ENCODE measurements around the gene UQCC3. TPM values are rescaled to one million over a fixed set of nuclear protein-coding genes. Genes with fewer than 3 reads are reported as not detected.
"Not testable (repeated sequence)": the region's sequence is repeated elsewhere in the genome, so short reads cannot be mapped to it uniquely, and the experiment has no call there.

UQCC3 gene
- total and polyA plus RNA-seq, 7 donors = 4.9 to 19.8 (median 9.7) TPM

DNA sequence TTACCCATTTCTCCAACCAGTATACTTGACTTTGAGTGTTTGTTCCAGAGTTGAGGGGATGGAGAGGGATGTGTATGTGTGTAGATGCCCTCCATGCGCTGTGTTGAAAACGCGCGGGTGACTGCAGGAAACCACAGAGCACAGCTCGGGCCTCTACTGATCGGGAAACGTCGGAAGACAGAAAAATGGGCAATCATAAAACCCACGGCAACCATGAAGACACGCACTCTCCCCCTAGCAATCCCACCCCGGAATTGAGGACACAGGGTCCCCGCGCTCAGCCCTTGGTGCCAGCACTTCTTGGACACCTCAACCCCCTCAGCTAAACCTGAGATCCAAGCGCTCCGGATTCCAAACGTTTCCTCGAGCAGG lies 251 bp upstream of the UQCC3 start:
- DNase-seq = no peak
- no peaks in the 10 kb centered on the region for H3K9me3 ChIP-seq
- H3K27me3 ChIP-seq = no peaks in the 10 kb centered on the region
- TF ChIP-seq CTCF (IDR thresholded peaks at IDR 0.05) = no peak
- no peak for TF ChIP-seq POLR2A (IDR thresholded peaks at IDR 0.05)
- no peak for TF ChIP-seq EP300 (IDR thresholded peaks at IDR 0.05)
- TF ChIP-seq POLR2AphosphoS5 (IDR thresholded peaks at IDR 0.05) = no peak
- H3K4me3 ChIP-seq = peak overlapping the region; percentile 57 to 87 (median 74)
- H3K36me3 ChIP-seq = peaks cover 0 to 34% (median 2%) of the 10 kb centered on the region in 4 donors
- intact Hi-C loops (cut with DNase I) = no loop called here
- WGBS, 2 donors = 0 to 1% methylated on average over 17 of the region's 17 CpGs
- H3K4me1 ChIP-seq = peaks cover 0 to 46% (median 44%) of the 10 kb centered on the region in 4 donors
- peak overlapping the region; percentile 82 to 91 (median 88) for H3K27ac ChIP-seq

GRCh38 chr11:62673196-62673525 lies 1.7 kb downstream of the UQCC3 start:
- 59 to 85% methylated on average over 2 of the region's 2 CpGs for WGBS, 2 donors
- TF ChIP-seq POLR2A (IDR thresholded peaks at IDR 0.05) = no peak
- TF ChIP-seq POLR2AphosphoS5 (IDR thresholded peaks at IDR 0.05) = no peak
- no peak for TF ChIP-seq EP300 (IDR thresholded peaks at IDR 0.05)
- no peak for TF ChIP-seq CTCF (IDR thresholded peaks at IDR 0.05)
- peaks cover 0 to 38% (median 10%) of the 10 kb centered on the region in 4 donors for H3K36me3 ChIP-seq
- DNase-seq = no peak
- H3K27ac ChIP-seq = peak overlapping the region; percentile 82 to 91 (median 88)
- no peaks in the 10 kb centered on the region for H3K9me3 ChIP-seq
- H3K4me3 ChIP-seq = no peak overlapping the region
- H3K4me1 ChIP-seq = peaks cover 0 to 38% (median 34%) of the 10 kb centered on the region in 4 donors
- H3K27me3 ChIP-seq = no peaks in the 10 kb centered on the region
- intact Hi-C loops (cut with DNase I) = no loop called here

DNA sequence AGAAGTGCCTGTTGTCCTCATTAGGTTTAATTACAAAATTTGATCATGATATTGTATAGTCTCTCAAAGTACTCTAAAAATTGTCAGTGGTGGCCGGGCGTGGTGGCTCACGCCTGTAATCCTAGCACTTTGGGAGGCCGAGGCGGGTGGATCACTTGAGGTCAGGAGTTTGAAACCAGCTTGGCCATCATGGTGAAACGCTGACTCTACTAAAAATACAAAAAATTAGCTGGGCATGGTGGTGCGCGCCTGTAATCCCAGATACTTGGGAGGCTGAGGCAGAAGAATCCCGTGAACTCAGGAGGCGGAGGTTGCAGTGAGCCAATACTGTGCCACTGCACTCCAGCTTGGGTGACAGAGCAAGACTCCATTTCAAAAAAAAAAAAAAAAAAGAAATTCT lies 3.9 kb downstream of the UQCC3 start:
- 91 to 97% methylated on average over 10 of the region's 10 CpGs for WGBS, 2 donors
- H3K4me3 ChIP-seq; intact Hi-C loops (cut with DNase I); DNase-seq; H3K27me3 ChIP-seq; H3K27ac ChIP-seq; H3K9me3 ChIP-seq: not testable (repeated sequence)
- H3K4me1 ChIP-seq = peaks cover 0 to 46% (median 42%) of the 10 kb centered on the region in 4 donors
- peaks cover 0 to 38% (median 10%) of the 10 kb centered on the region in 4 donors for H3K36me3 ChIP-seq

DNA sequence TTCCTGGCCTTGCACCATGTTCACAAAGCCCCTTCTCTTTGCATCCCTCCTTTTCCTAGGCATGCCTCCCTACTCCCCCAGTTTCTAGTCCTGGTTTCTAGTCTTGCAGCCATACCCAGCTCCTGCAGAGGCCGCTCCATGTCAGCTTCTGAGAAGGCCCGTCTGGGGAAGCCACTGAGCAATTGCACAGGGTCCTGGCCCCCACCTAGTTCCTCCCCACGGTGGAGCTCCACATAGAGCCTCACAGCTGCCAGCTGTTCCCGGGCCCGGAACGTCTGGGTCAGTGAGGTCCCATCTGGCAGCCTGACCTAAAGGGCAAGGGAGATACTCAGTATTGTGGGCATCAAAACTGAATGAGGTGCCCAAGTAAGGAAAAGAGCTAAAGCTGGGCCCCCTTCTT lies 5.2 kb downstream of the UQCC3 start:
- 51 to 70% methylated on average over 6 of the region's 6 CpGs for WGBS, 2 donors
- intact Hi-C loops (cut with DNase I) = no loop called here
- peaks cover 0 to 38% (median 10%) of the 10 kb centered on the region in 4 donors for H3K36me3 ChIP-seq
- no peak overlapping the region for H3K4me3 ChIP-seq
- no peaks in the 10 kb centered on the region for H3K27me3 ChIP-seq
- H3K4me1 ChIP-seq = peaks cover 0 to 47% (median 35%) of the 10 kb centered on the region in 4 donors
- no peak for TF ChIP-seq POLR2A (IDR thresholded peaks at IDR 0.05)
- no peak for TF ChIP-seq POLR2AphosphoS5 (IDR thresholded peaks at IDR 0.05)
- TF ChIP-seq EP300 (IDR thresholded peaks at IDR 0.05) = no peak
- no peak for TF ChIP-seq CTCF (IDR thresholded peaks at IDR 0.05)
- H3K27ac ChIP-seq = no peak overlapping the region
- DNase-seq = no peak
- H3K9me3 ChIP-seq = no peaks in the 10 kb centered on the region

DNA sequence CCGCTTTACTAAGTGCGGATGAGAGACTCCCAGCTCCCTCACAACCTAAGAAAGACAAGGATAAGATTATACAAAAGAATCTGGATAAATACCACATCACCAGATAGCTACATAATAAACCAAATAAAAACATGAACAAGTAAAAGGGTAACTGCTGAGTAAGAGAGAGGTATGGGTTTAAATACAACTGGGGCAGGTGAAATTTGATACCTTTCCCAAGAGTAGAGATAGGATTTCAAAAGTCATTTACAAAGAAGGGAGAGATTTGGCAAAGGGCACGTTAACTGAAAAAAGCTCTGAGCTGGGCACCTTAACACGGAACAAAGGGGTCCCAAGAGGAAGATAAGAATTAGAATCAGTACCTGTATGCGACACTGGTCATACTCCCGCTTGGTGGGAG lies 5.7 kb downstream of the UQCC3 start:
- H3K36me3 ChIP-seq = peaks cover 0 to 38% (median 10%) of the 10 kb centered on the region in 4 donors
- TF ChIP-seq POLR2AphosphoS5 (IDR thresholded peaks at IDR 0.05) (no peak), CTCF (IDR thresholded peaks at IDR 0.05) (no peak), EP300 (IDR thresholded peaks at IDR 0.05) (no peak), POLR2A (IDR thresholded peaks at IDR 0.05) (no peak)
- H3K4me1 ChIP-seq = peaks cover 0 to 46% (median 34%) of the 10 kb centered on the region in 4 donors

More for the DNA sequence above, 5.7 kb downstream of the UQCC3 start:
- no peaks in the 10 kb centered on the region for H3K27me3 ChIP-seq
- intact Hi-C loops (cut with DNase I) = no loop called here
- H3K4me3 ChIP-seq = no peak overlapping the region
- H3K27ac ChIP-seq = no peak overlapping the region
- H3K9me3 ChIP-seq = no peaks in the 10 kb centered on the region
- WGBS, 2 donors = 89 to 91% methylated on average over 6 of the region's 6 CpGs
- DNase-seq = no peak

All from sigmoid colon (tissue), 7 donors.